SW480 (cell line): Measurements from ENCODE around the gene USP32.
"Not testable (repeated sequence)": the region's sequence is repeated elsewhere in the genome, so short reads cannot be mapped to it uniquely, and the experiment has no call there.

Experiments
- DNase-seq: peaks from one replicate; pipeline ENCODE4 v3.0.0-alpha.2; 2016; ENCODE audit warnings: low spot score

The USP32 gene

GRCh38 chr17:60403523-60403810 is 11.5 kb upstream of the USP32 start:
- no peak for DNase-seq

GRCh38 chr17:60401819-60402218 is 9.9 kb upstream of the USP32 start:
- no peak for DNase-seq

- DNase-seq = no peak
Measured at GRCh38 chr17:60398227-60398959, 6.5 kb upstream of the USP32 start.

GRCh38 chr17:60396412-60396811 is 4.5 kb upstream of the USP32 start:
- DNase-seq = no peak

GRCh38 chr17:60395508-60396065 is 3.7 kb upstream of the USP32 start:
- DNase-seq = no peak

GRCh38 chr17:60393840-60394723 is 2.1 kb upstream of the USP32 start:
- DNase-seq = no peak

- DNase-seq = peak; percentile 67
Measured at GRCh38 chr17:60392845-60393702, 1.1 kb upstream of the USP32 start.

- DNase-seq = peak; percentile 55
Measured at GRCh38 chr17:60391471-60392041, 377 bp downstream of the USP32 start.

- DNase-seq = peak; percentile 47
Measured at GRCh38 chr17:60390925-60391470, 935 bp downstream of the USP32 start.

- DNase-seq = no peak
Measured at GRCh38 chr17:60390186-60390585, 1.7 kb downstream of the USP32 start.

- DNase-seq = no peak
Measured at GRCh38 chr17:60388742-60389141, 3.2 kb downstream of the USP32 start.

GRCh38 chr17:60387666-60388065 is 4.3 kb downstream of the USP32 start:
- DNase-seq = no peak

- no peak for DNase-seq
Measured at GRCh38 chr17:60386147-60387058, 5.5 kb downstream of the USP32 start.

- not testable (repeated sequence) for DNase-seq
Measured at GRCh38 chr17:60384921-60385320, 7.0 kb downstream of the USP32 start.

- DNase-seq = no peak
Measured at GRCh38 chr17:60383379-60383778, 8.6 kb downstream of the USP32 start.

GRCh38 chr17:60381958-60382357 is 10.0 kb downstream of the USP32 start:
- DNase-seq = no peak

GRCh38 chr17:60379461-60379860 is 12.5 kb downstream of the USP32 start:
- not testable (repeated sequence) for DNase-seq

- not testable (repeated sequence) for DNase-seq
Measured at GRCh38 chr17:60378187-60378586, 13.7 kb downstream of the USP32 start.

- no peak for DNase-seq
Measured at GRCh38 chr17:60372790-60373483, 19.0 kb downstream of the USP32 start.
